ENCODE data around the gene CPD. TPM values are rescaled to one million over a fixed set of nuclear protein-coding genes. Genes with fewer than 3 reads are reported as not detected.

CPD gene
- total RNA-seq, 1 donor from 2014 or later = 51.2 TPM

GRCh38 chr17:30395398-30396022 is 16.8 kb downstream of the CPD start:
- no peak for TF ChIP-seq CTCF (IDR thresholded peaks at IDR 0.05; ENCODE audit: insufficient read depth, low read depth, low read length)
- TF ChIP-seq EZH2 (IDR thresholded peaks at IDR 0.05; ENCODE audit: insufficient read depth, low read length) = no peak
- H3K27ac Mint-ChIP-seq (ENCODE audit: unreplicated experiment) = no peak overlapping the region
- H4K20me1 ChIP-seq (ENCODE audit: insufficient read depth, low read length) = no peaks in the 10 kb centered on the region
- no peaks in the 10 kb centered on the region for H3K36me3 Mint-ChIP-seq (ENCODE audit: low read depth, unreplicated experiment)
- no peak overlapping the region for H3K9ac ChIP-seq (ENCODE audit: low read length)
- H3K4me1 ChIP-seq (ENCODE audit: insufficient read depth, low read length) = no peaks in the 10 kb centered on the region
- H3K36me3 ChIP-seq (ENCODE audit: insufficient read depth, low read length) = no peaks in the 10 kb centered on the region
- DNase-seq (ENCODE audit: low read depth) = no peak
- H3K9me3 ChIP-seq (ENCODE audit: insufficient read depth, low read depth, low read length) = no peaks in the 10 kb centered on the region
- FAIRE-seq = no peak
- H3K27me3 ChIP-seq (ENCODE audit: insufficient read depth, low read length) = no peaks in the 10 kb centered on the region
- H3K79me2 ChIP-seq (ENCODE audit: insufficient read depth, low read length) = no peaks in the 10 kb centered on the region
- no peaks in the 10 kb centered on the region for H3K9me3 Mint-ChIP-seq (ENCODE audit: unreplicated experiment)
- H2AFZ ChIP-seq (ENCODE audit: low read depth, low read length) = no peak overlapping the region
- no peaks in the 10 kb centered on the region for H3K4me1 Mint-ChIP-seq (ENCODE audit: low read depth, unreplicated experiment)
- no peaks in the 10 kb centered on the region for H3K27me3 Mint-ChIP-seq (ENCODE audit: low read depth, unreplicated experiment)
- H3K4me3 ChIP-seq (ENCODE audit: insufficient read depth, low read depth, low read length) = no peak overlapping the region
- no peak overlapping the region for H3K27ac ChIP-seq (ENCODE audit: low read depth, low read length)
- no peak overlapping the region for H3K4me3 Mint-ChIP-seq (ENCODE audit: unreplicated experiment)
- no peak overlapping the region for H3K4me2 ChIP-seq (ENCODE audit: low read length)

- H2AFZ ChIP-seq (ENCODE audit: low read depth, low read length) = no peak overlapping the region
- no peak overlapping the region for H3K9ac ChIP-seq (ENCODE audit: low read length)
- no peak overlapping the region for H3K27ac ChIP-seq (ENCODE audit: low read depth, low read length)
- no peak for DNase-seq (ENCODE audit: low read depth)
- Mint-ChIP-seq H3K36me3 (ENCODE audit: low read depth, unreplicated experiment) (no peaks in the 10 kb centered on the region), H3K4me3 (ENCODE audit: unreplicated experiment) (no peak overlapping the region), H3K27ac (ENCODE audit: unreplicated experiment) (no peak overlapping the region), H3K27me3 (ENCODE audit: low read depth, unreplicated experiment) (no peaks in the 10 kb centered on the region), H3K4me1 (ENCODE audit: low read depth, unreplicated experiment) (no peaks in the 10 kb centered on the region), H3K9me3 (ENCODE audit: unreplicated experiment) (no peaks in the 10 kb centered on the region)
- no peak for FAIRE-seq
- TF ChIP-seq EZH2 (IDR thresholded peaks at IDR 0.05; ENCODE audit: insufficient read depth, low read length) (no peak), CTCF (IDR thresholded peaks at IDR 0.05; ENCODE audit: insufficient read depth, low read depth, low read length) (no peak)
- H3K79me2 ChIP-seq (ENCODE audit: insufficient read depth, low read length) = no peaks in the 10 kb centered on the region
- H4K20me1 ChIP-seq (ENCODE audit: insufficient read depth, low read length) = no peaks in the 10 kb centered on the region
- H3K36me3 ChIP-seq (ENCODE audit: insufficient read depth, low read length) = no peaks in the 10 kb centered on the region
- no peaks in the 10 kb centered on the region for H3K9me3 ChIP-seq (ENCODE audit: insufficient read depth, low read depth, low read length)
- H3K4me2 ChIP-seq (ENCODE audit: low read length) = no peak overlapping the region
- H3K27me3 ChIP-seq (ENCODE audit: insufficient read depth, low read length) = no peaks in the 10 kb centered on the region
- H3K4me3 ChIP-seq (ENCODE audit: insufficient read depth, low read depth, low read length) = no peak overlapping the region
- H3K4me1 ChIP-seq (ENCODE audit: insufficient read depth, low read length) = no peaks in the 10 kb centered on the region
These were observed 17.4 kb downstream of the CPD start for GRCh38 chr17:30396129-30396528.

GRCh38 chr17:30396612-30397011 is 17.9 kb downstream of the CPD start:
- FAIRE-seq = no peak

More at GRCh38 chr17:30396612-30397011, 17.9 kb downstream of the CPD start:
- Histone ChIP-seq H3K79me2 (ENCODE audit: insufficient read depth, low read length) (no peaks in the 10 kb centered on the region), H3K9me3 (ENCODE audit: insufficient read depth, low read depth, low read length) (no peaks in the 10 kb centered on the region), H3K4me2 (ENCODE audit: low read length) (no peak overlapping the region), H3K4me3 (ENCODE audit: insufficient read depth, low read depth, low read length) (no peak overlapping the region), H3K27ac (ENCODE audit: low read depth, low read length) (no peak overlapping the region), H3K36me3 (ENCODE audit: insufficient read depth, low read length) (no peaks in the 10 kb centered on the region), H3K27me3 (ENCODE audit: insufficient read depth, low read length) (no peaks in the 10 kb centered on the region), H3K4me1 (ENCODE audit: insufficient read depth, low read length) (no peaks in the 10 kb centered on the region), H2AFZ (ENCODE audit: low read depth, low read length) (no peak overlapping the region), H3K9ac (ENCODE audit: low read length) (no peak overlapping the region), H4K20me1 (ENCODE audit: insufficient read depth, low read length) (no peaks in the 10 kb centered on the region)
- Mint-ChIP-seq H3K27me3 (ENCODE audit: low read depth, unreplicated experiment) (no peaks in the 10 kb centered on the region), H3K9me3 (ENCODE audit: unreplicated experiment) (no peaks in the 10 kb centered on the region), H3K27ac (ENCODE audit: unreplicated experiment) (no peak overlapping the region), H3K4me1 (ENCODE audit: low read depth, unreplicated experiment) (no peaks in the 10 kb centered on the region), H3K4me3 (ENCODE audit: unreplicated experiment) (no peak overlapping the region), H3K36me3 (ENCODE audit: low read depth, unreplicated experiment) (no peaks in the 10 kb centered on the region)
- no peak for DNase-seq (ENCODE audit: low read depth)
- no peak for TF ChIP-seq EZH2 (IDR thresholded peaks at IDR 0.05; ENCODE audit: insufficient read depth, low read length)
- no peak for TF ChIP-seq CTCF (IDR thresholded peaks at IDR 0.05; ENCODE audit: insufficient read depth, low read depth, low read length)

All from astrocyte (in vitro differentiated cells and primary cell).